ENCODE data around the gene KANSL1. TPM values are rescaled to one million over a fixed set of nuclear protein-coding genes. Genes with fewer than 3 reads are reported as not detected.
"Not testable (repeated sequence)": the region's sequence is repeated elsewhere in the genome, so short reads cannot be mapped to it uniquely, and the experiment has no call there.

Gene KANSL1
- total and polyA plus RNA-seq, 7 donors = 9.7 to 130 (median 70.7) TPM

DNA sequence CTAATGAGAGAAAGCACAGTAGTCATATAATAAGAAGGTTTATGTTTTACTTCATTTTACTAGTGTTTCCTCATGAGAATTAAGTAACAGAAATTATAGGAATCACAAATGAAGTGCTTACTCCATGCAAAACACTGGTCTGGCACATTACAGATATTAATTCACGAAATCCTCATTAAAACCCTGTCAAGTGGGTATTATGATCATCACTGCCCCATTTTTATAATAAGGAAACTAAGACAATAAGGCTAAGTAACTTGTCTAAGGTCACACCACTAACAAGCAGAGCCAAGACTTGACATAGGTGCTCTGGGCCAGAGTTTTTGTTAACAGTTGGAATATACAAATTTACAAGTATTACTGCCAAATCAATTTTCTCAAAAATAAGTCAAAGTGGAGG, 83.0 kb downstream of the KANSL1 start:
- Histone ChIP-seq H3K36me3 (no peaks in the 10 kb centered on the region), H3K4me1 (peaks cover 0 to 78% (median 69%) of the 10 kb centered on the region in 4 donors), H3K4me3 (no peak overlapping the region), H3K27ac (peak overlapping the region in 3 of 4 donors; percentile 3 to 71 (median 7)), H3K27me3 (no peaks in the 10 kb centered on the region), H3K9me3 (no peaks in the 10 kb centered on the region)
- intact Hi-C loops (cut with DNase I) = no loop called here
- no peak for DNase-seq
- 37 to 63% methylated on average over 1 of the region's 1 CpG for WGBS, 2 donors
- TF ChIP-seq POLR2AphosphoS5 (IDR thresholded peaks at IDR 0.05) (no peak), CTCF (IDR thresholded peaks at IDR 0.05) (no peak)

- WGBS, 2 donors = 18 to 56% methylated on average over 2 of the region's 2 CpGs
- intact Hi-C loops (cut with DNase I) = no loop called here
- no peak for DNase-seq
- no peak overlapping the region for H3K4me3 ChIP-seq
- no peaks in the 10 kb centered on the region for H3K9me3 ChIP-seq
- peaks cover 0 to 78% (median 67%) of the 10 kb centered on the region in 4 donors for H3K4me1 ChIP-seq
- peak overlapping the region in 2 of 4 donors; percentile 31 to 71 for H3K27ac ChIP-seq
- TF ChIP-seq POLR2AphosphoS5 (IDR thresholded peaks at IDR 0.05) (peak in 2 of 4 donors; percentile 22 to 26), POLR2A (IDR thresholded peaks at IDR 0.05) (no peak)
- H3K36me3 ChIP-seq = no peaks in the 10 kb centered on the region
- no peaks in the 10 kb centered on the region for H3K27me3 ChIP-seq
Observed at GRCh38 chr17:46109603-46110189, 83.5 kb downstream of the KANSL1 start.

- intact Hi-C loops (cut with DNase I) = no loop called here
- WGBS, 2 donors = 16 to 54% methylated on average over 4 of the region's 4 CpGs
- H3K9me3 ChIP-seq = no peaks in the 10 kb centered on the region
- H3K27me3 ChIP-seq = no peaks in the 10 kb centered on the region
- no peak for TF ChIP-seq POLR2AphosphoS5 (IDR thresholded peaks at IDR 0.05)
- no peak for TF ChIP-seq EP300 (IDR thresholded peaks at IDR 0.05)
- TF ChIP-seq CTCF (IDR thresholded peaks at IDR 0.05) = no peak
- no peak for TF ChIP-seq POLR2A (IDR thresholded peaks at IDR 0.05)
- H3K4me3 ChIP-seq = no peak overlapping the region
- H3K27ac ChIP-seq = peak overlapping the region in 2 of 4 donors; percentile 58 to 71
- DNase-seq = no peak
- no peaks in the 10 kb centered on the region for H3K36me3 ChIP-seq
- H3K4me1 ChIP-seq = peaks cover 0 to 77% (median 68%) of the 10 kb centered on the region in 4 donors
Observed at GRCh38 chr17:46108550-46109110, 84.6 kb downstream of the KANSL1 start.

DNA sequence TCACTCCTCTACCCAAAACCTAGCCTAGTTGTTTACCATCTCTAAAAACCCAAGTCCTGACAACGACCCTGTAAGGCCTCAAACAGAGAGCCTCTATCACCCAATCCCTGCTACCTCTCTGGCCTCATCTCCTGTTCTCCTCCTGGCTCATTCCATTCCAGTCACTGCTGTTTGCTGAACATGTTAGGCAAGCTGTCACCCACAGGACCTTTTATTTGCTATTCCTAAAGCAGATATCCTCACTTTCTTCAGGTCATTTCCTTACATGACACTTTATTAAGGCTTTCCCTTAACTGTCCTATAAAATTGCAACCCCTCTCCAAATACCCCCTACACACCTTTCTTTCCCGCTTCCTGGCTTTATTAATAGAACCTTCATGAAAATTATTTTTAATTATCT, 85.1 kb downstream of the KANSL1 start:
- no peaks in the 10 kb centered on the region for H3K36me3 ChIP-seq
- H3K4me1 ChIP-seq = peaks cover 0 to 77% (median 66%) of the 10 kb centered on the region in 4 donors
- 21 to 62% methylated on average over 2 of the region's 2 CpGs for WGBS, 2 donors
- no peak overlapping the region for H3K4me3 ChIP-seq
- no peaks in the 10 kb centered on the region for H3K9me3 ChIP-seq
- no peak for DNase-seq
- intact Hi-C loops (cut with DNase I) = no loop called here
- no peak for TF ChIP-seq POLR2A (IDR thresholded peaks at IDR 0.05)
- no peak for TF ChIP-seq CTCF (IDR thresholded peaks at IDR 0.05)
- H3K27me3 ChIP-seq = no peaks in the 10 kb centered on the region
- peak overlapping the region; percentile 26 to 71 (median 49) for H3K27ac ChIP-seq

- peaks cover 0 to 81% (median 68%) of the 10 kb centered on the region in 4 donors for H3K4me1 ChIP-seq
- intact Hi-C loops (cut with DNase I) = no loop called here
- H3K27ac ChIP-seq = peak overlapping the region; percentile 26 to 71 (median 49)
- H3K27me3 ChIP-seq = no peaks in the 10 kb centered on the region
- TF ChIP-seq POLR2A (IDR thresholded peaks at IDR 0.05) = no peak
- TF ChIP-seq CTCF (IDR thresholded peaks at IDR 0.05) = no peak
- no peak for TF ChIP-seq POLR2AphosphoS5 (IDR thresholded peaks at IDR 0.05)
- TF ChIP-seq EP300 (IDR thresholded peaks at IDR 0.05) = no peak
- H3K9me3 ChIP-seq = no peaks in the 10 kb centered on the region
- DNase-seq = no peak
- no peak overlapping the region for H3K4me3 ChIP-seq
- no peaks in the 10 kb centered on the region for H3K36me3 ChIP-seq
- WGBS, 2 donors = 77 to 83% methylated on average over 4 of the region's 4 CpGs
Observed at GRCh38 chr17:46106966-46107644, 86.1 kb downstream of the KANSL1 start.

DNA sequence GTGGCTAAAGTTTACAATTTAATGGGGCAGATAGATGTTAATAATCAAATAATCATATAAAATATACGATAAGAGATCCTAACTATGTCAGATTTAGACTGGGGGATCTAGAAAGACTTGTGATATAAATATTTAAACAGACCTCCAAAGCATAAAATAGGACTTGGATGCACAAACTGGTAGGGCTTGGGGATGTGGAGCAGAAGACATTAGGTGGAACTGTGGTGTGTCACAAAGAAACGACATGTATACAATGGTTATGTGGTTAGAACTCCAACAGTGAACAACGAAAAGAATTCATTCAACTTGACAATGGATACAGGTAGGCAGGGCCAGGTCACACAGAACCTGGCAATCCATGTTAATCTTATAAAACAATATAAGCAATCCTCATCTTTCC, 90.4 kb downstream of the KANSL1 start:
- H3K9me3 ChIP-seq; H3K27me3 ChIP-seq; H3K4me3 ChIP-seq; intact Hi-C loops (cut with DNase I); DNase-seq; H3K36me3 ChIP-seq: not testable (repeated sequence)
- H3K27ac ChIP-seq = peak overlapping the region in 3 of 4 donors; percentile 48 to 61 (median 61)
- H3K4me1 ChIP-seq = peaks cover 0 to 72% (median 52%) of the 10 kb centered on the region in 4 donors
- WGBS, 2 donors = 61 to 69% methylated on average over 3 of the region's 3 CpGs

DNA sequence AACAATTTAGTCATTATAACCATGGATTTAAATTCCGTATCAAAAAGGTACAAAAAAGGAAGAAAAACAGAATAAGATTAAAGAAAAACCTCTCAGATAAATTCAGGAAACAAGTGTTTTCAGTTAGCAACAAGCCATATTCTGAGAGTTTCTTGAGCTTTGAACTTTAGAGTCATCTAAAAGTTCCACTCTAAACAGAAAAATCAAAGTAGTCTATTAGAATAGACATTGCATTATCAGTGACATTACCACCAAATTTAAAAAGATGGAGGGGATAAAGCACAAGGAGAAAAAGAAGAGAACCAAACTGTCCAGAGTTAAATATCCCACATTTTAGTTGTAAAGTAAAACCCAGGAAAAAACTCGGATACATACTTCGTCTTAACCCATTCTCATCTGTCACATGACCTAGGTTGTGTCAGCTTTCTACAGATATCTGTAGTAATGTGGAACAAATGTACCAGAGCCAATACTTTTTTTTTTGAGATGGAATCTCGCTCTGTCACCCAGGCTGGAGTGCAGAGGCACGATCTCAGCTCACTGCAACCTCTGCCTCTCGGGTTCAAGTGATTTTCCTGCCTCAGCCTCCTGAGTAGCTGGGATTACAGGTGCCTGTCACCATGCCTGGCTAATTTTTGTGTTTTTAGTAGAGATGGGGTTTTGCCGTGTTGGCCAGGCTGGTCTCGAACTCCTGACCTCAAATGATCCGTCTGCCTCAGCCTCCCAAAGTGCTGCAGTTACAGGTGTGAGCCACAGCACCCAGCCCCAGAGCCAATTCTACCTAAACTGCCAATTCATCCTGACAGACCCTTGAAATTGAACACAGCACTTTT, 91.2 kb downstream of the KANSL1 start:
- intact Hi-C loops (cut with DNase I); H3K27me3 ChIP-seq; H3K36me3 ChIP-seq; DNase-seq; H3K4me3 ChIP-seq; H3K9me3 ChIP-seq: not testable (repeated sequence)
- peaks cover 0 to 64% (median 47%) of the 10 kb centered on the region in 4 donors for H3K4me1 ChIP-seq
- peak overlapping the region; percentile 48 to 61 (median 57) for H3K27ac ChIP-seq
- WGBS, 2 donors = 65 to 76% methylated on average over 9 of the region's 9 CpGs
